Skin epidermis (tissue), 12 donors: Measurements from ENCODE around the gene CKB.
"Not testable (repeated sequence)": the region's sequence is repeated elsewhere in the genome, so short reads cannot be mapped to it uniquely, and the experiment has no call there.

Experiments used
- H3K27ac ChIP-seq, 21 experiments: fragments of 200-600 bp; sonication (generic) in 11 of 21; one replicate each; pipeline ENCODE4 v1.5.0; 2020; ENCODE audit warnings: mild to moderate bottlenecking in 3 of 21, inconsistent platforms in 2 of 21, moderate library complexity in 2 of 21
- H3K4me3 ChIP-seq, 7 experiments: fragments of 200-600 bp; sonication (generic) in 2 of 7; one replicate each; pipeline ENCODE4 v1.5.0; 2020; ENCODE audit warnings: inconsistent platforms in 2 of 7, mild to moderate bottlenecking in 2 of 7, moderate library complexity in 1 of 7

Gene CKB

GRCh38 chr14:103529383-103530365, 7.0 kb upstream of the CKB start:
- Histone ChIP-seq H3K4me3 (peak overlapping the region; percentile 77 to 96 (median 90)), H3K27ac (peak overlapping the region; percentile 32 to 96 (median 90))

- Histone ChIP-seq H3K4me3 (peak within 1 kb of the TSS; percentile 77 to 96 (median 90)), H3K27ac (peak within 1 kb of the TSS; percentile 32 to 96 (median 90))
Measured at GRCh38 chr14:103528587-103529382, 6.2 kb upstream of the CKB start, which contains the start of gene TRMT61A. Gene TRMT61A, plus strand, starts transcription at chr14:103529196. Its CDS starts 783 bp downstream, at chr14:103529979.

GRCh38 chr14:103528146-103528586, 5.5 kb upstream of the CKB start:
- peak overlapping the region; percentile 32 to 96 (median 90) for H3K27ac ChIP-seq
- peak overlapping the region; percentile 77 to 96 (median 90) for H3K4me3 ChIP-seq

GRCh38 chr14:103527408-103528145, 4.9 kb upstream of the CKB start:
- peak overlapping the region in 16 of 21 experiments; percentile 31 to 96 (median 90) for H3K27ac ChIP-seq
- peak overlapping the region in 2 of 7 experiments; percentile 89 to 90 for H3K4me3 ChIP-seq

GRCh38 chr14:103526914-103527248, 4.3 kb upstream of the CKB start:
- peak overlapping the region in 2 of 21 experiments; percentile 88 to 92 for H3K27ac ChIP-seq
- no peak overlapping the region for H3K4me3 ChIP-seq

GRCh38 chr14:103526247-103526913, 3.8 kb upstream of the CKB start:
- Histone ChIP-seq H3K27ac (peak overlapping the region in 2 of 21 experiments; percentile 5 to 12), H3K4me3 (no peak overlapping the region)

- H3K27ac ChIP-seq: peak overlapping the region in 1 of 21 experiments; percentile 12
- not testable (repeated sequence) for H3K4me3 ChIP-seq
Measured at GRCh38 chr14:103525430-103526246, 3.0 kb upstream of the CKB start.

- H3K27ac ChIP-seq: no peak overlapping the region
- H3K4me3 ChIP-seq: no peak overlapping the region
Measured at GRCh38 chr14:103524002-103524935, 1.6 kb upstream of the CKB start.

- H3K27ac ChIP-seq: no peak overlapping the region
- H3K4me3 ChIP-seq: no peak overlapping the region
Measured at GRCh38 chr14:103523575-103523954, 935 bp upstream of the CKB start.

- Histone ChIP-seq H3K27ac (peak overlapping the region in 14 of 21 experiments; percentile 2 to 84 (median 64)), H3K4me3 (peak overlapping the region; percentile 37 to 65 (median 48))
Measured at GRCh38 chr14:103521951-103522563, 573 bp downstream of the CKB start.

- Histone ChIP-seq H3K4me3 (peak overlapping the region; percentile 37 to 65 (median 48)), H3K27ac (peak overlapping the region in 17 of 21 experiments; percentile 2 to 84 (median 63))
Measured at GRCh38 chr14:103521438-103521950, 1.1 kb downstream of the CKB start.

- Histone ChIP-seq H3K4me3 (peak overlapping the region; percentile 37 to 65 (median 48)), H3K27ac (peak overlapping the region in 17 of 21 experiments; percentile 4 to 84 (median 63))
Measured at GRCh38 chr14:103520657-103521437, 1.8 kb downstream of the CKB start.

GRCh38 chr14:103520269-103520656, 2.4 kb downstream of the CKB start:
- Histone ChIP-seq H3K27ac (peak overlapping the region in 8 of 21 experiments; percentile 4 to 84 (median 66)), H3K4me3 (peak overlapping the region in 4 of 7 experiments; percentile 37 to 65 (median 50))

- peak overlapping the region in 4 of 21 experiments; percentile 4 to 84 (median 46) for H3K27ac ChIP-seq
- H3K4me3 ChIP-seq: no peak overlapping the region
Measured at GRCh38 chr14:103519837-103520212, 2.8 kb downstream of the CKB start.

- Histone ChIP-seq H3K27ac (peak overlapping the region in 2 of 21 experiments; percentile 17 to 84), H3K4me3 (no peak overlapping the region)
Measured at GRCh38 chr14:103519043-103519836, 3.4 kb downstream of the CKB start.
